ENCODE measurements around the gene POPDC2.

DNA sequence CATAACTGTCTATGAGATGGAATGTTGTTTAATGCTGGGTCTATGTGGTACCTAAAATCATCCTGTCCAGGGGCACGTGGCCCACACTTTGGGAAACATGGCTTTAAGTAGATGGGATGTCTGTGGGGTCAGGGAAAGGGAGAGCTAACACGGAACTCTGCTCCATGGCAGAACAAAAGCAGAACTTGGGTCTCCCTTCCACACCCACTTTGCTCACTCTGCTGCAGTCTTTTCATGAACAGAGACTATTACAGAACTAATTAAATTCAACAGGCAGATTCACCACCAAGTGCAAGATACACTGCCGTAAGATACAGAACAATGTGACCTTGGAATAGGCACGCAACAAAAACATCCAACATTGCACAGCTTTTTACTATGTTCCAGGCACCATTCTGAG, 28.2 kb downstream of the POPDC2 start:
- TF ChIP-seq CTCF (IDR thresholded peaks at IDR 0.05) (no peak), SIN3A (IDR thresholded peaks at IDR 0.05; ENCODE audit: borderline replicate concordance, insufficient read depth, low read depth, low read length) (no peak), POLR2AphosphoS5 (IDR thresholded peaks at IDR 0.05; ENCODE audit: low read depth, low read length) (no peak), TCF7L2 (IDR thresholded peaks at IDR 0.05; ENCODE audit: low read depth, low read length) (no peak)

All from Panc1 (cell line).